ENCODE results near the gene MFN2. TPM values are rescaled to one million over a fixed set of nuclear protein-coding genes. Genes with fewer than 3 reads are reported as not detected.

The MFN2 gene
- total and polyA plus RNA-seq, 2 of the 8 experiments (the other 6 are each of a cell fraction or from before 2014, with no cell fraction given): 34.0 to 62.5 TPM

DNA sequence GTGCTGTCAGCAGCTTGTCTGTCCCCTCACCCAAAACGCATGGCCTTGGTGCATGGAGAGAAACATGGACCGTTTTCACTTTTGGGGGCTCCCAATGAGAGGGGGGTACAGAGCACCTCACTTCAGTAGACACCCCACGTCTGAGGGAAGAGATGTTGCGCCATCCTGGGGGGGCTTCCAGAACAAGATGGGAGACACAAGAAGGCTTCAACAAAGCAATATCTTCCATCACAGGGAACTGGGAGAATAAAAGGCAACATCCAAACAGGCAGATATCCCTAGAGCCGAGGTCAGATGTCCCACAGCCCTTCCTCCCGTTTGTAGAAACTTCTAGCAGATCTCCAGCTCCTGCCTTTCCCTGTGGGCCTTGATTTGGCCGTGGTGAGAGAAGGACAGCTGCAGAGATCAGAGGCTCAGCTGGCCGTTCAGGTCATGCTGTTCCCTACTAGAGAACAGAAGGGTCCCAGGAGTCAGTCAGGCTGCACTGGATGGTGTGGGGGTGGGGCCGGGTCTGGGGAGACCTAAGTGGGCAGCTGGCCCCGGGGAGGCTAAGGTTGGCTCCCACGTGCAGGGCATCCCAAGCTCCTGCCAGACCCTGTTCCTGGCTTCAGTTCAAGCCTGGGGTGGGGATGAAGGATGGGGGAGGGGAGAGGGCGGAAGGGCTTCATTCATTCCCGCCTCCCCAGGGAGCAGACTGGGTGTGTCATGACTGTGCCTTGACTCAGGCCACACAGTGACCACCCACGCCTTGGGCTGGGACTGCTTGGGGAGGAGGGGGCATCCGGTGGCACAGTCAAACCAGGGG lies 41.3 kb upstream of the MFN2 start (continued):
- TF ChIP-seq, protein P1, sequence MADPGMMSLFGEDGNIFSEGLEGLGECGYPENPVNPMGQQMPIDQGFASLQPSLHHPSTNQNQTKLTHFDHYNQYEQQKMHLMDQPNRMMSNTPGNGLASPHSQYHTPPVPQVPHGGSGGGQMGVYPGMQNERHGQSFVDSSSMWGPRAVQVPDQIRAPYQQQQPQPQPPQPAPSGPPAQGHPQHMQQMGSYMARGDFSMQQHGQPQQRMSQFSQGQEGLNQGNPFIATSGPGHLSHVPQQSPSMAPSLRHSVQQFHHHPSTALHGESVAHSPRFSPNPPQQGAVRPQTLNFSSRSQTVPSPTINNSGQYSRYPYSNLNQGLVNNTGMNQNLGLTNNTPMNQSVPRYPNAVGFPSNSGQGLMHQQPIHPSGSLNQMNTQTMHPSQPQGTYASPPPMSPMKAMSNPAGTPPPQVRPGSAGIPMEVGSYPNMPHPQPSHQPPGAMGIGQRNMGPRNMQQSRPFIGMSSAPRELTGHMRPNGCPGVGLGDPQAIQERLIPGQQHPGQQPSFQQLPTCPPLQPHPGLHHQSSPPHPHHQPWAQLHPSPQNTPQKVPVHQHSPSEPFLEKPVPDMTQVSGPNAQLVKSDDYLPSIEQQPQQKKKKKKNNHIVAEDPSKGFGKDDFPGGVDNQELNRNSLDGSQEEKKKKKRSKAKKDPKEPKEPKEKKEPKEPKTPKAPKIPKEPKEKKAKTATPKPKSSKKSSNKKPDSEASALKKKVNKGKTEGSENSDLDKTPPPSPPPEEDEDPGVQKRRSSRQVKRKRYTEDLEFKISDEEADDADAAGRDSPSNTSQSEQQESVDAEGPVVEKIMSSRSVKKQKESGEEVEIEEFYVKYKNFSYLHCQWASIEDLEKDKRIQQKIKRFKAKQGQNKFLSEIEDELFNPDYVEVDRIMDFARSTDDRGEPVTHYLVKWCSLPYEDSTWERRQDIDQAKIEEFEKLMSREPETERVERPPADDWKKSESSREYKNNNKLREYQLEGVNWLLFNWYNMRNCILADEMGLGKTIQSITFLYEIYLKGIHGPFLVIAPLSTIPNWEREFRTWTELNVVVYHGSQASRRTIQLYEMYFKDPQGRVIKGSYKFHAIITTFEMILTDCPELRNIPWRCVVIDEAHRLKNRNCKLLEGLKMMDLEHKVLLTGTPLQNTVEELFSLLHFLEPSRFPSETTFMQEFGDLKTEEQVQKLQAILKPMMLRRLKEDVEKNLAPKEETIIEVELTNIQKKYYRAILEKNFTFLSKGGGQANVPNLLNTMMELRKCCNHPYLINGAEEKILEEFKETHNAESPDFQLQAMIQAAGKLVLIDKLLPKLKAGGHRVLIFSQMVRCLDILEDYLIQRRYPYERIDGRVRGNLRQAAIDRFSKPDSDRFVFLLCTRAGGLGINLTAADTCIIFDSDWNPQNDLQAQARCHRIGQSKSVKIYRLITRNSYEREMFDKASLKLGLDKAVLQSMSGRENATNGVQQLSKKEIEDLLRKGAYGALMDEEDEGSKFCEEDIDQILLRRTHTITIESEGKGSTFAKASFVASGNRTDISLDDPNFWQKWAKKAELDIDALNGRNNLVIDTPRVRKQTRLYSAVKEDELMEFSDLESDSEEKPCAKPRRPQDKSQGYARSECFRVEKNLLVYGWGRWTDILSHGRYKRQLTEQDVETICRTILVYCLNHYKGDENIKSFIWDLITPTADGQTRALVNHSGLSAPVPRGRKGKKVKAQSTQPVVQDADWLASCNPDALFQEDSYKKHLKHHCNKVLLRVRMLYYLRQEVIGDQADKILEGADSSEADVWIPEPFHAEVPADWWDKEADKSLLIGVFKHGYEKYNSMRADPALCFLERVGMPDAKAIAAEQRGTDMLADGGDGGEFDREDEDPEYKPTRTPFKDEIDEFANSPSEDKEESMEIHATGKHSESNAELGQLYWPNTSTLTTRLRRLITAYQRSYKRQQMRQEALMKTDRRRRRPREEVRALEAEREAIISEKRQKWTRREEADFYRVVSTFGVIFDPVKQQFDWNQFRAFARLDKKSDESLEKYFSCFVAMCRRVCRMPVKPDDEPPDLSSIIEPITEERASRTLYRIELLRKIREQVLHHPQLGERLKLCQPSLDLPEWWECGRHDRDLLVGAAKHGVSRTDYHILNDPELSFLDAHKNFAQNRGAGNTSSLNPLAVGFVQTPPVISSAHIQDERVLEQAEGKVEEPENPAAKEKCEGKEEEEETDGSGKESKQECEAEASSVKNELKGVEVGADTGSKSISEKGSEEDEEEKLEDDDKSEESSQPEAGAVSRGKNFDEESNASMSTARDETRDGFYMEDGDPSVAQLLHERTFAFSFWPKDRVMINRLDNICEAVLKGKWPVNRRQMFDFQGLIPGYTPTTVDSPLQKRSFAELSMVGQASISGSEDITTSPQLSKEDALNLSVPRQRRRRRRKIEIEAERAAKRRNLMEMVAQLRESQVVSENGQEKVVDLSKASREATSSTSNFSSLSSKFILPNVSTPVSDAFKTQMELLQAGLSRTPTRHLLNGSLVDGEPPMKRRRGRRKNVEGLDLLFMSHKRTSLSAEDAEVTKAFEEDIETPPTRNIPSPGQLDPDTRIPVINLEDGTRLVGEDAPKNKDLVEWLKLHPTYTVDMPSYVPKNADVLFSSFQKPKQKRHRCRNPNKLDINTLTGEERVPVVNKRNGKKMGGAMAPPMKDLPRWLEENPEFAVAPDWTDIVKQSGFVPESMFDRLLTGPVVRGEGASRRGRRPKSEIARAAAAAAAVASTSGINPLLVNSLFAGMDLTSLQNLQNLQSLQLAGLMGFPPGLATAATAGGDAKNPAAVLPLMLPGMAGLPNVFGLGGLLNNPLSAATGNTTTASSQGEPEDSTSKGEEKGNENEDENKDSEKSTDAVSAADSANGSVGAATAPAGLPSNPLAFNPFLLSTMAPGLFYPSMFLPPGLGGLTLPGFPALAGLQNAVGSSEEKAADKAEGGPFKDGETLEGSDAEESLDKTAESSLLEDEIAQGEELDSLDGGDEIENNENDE (IDR thresholded peaks at IDR 0.05; ENCODE audit: insufficient replicate concordance, low read length): no peak
- no peak for TF ChIP-seq EGR1 (IDR thresholded peaks at IDR 0.05; ENCODE audit: borderline replicate concordance, low read depth, low read length)
- no peak for TF ChIP-seq SP4 (IDR thresholded peaks at IDR 0.05; ENCODE audit: low read length)
- no peak for TF ChIP-seq SIX5 (IDR thresholded peaks at IDR 0.05; ENCODE audit: low read depth, low read length)
- no peak for TF ChIP-seq EZH2 (IDR thresholded peaks at IDR 0.05; ENCODE audit: low read depth, low read length, severe bottlenecking)
- TF ChIP-seq TCF12 (IDR thresholded peaks at IDR 0.05; ENCODE audit: low read depth, low read length): no peak
- TF ChIP-seq RBBP5 (IDR thresholded peaks at IDR 0.05; ENCODE audit: borderline replicate concordance, low read depth, low read length): no peak
- no peak for TF ChIP-seq SP1 (IDR thresholded peaks at IDR 0.05; ENCODE audit: low read depth, low read length)
- TF ChIP-seq, protein P2, sequence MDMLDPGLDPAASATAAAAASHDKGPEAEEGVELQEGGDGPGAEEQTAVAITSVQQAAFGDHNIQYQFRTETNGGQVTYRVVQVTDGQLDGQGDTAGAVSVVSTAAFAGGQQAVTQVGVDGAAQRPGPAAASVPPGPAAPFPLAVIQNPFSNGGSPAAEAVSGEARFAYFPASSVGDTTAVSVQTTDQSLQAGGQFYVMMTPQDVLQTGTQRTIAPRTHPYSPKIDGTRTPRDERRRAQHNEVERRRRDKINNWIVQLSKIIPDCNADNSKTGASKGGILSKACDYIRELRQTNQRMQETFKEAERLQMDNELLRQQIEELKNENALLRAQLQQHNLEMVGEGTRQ (IDR thresholded peaks at IDR 0.05; ENCODE audit: low read length): no peak
- no peak for TF ChIP-seq TAF1 (IDR thresholded peaks at IDR 0.05; ENCODE audit: low read depth, low read length)

Measured in H1 (cell line).